NCI-H1694 (cell line): ENCODE measurements around the gene TSHZ1.

Experiments used
- DNase-seq: peaks from one replicate; lab custom pipeline; 2025; lab: John Stamatoyannopoulos, UW

Gene TSHZ1

DNA sequence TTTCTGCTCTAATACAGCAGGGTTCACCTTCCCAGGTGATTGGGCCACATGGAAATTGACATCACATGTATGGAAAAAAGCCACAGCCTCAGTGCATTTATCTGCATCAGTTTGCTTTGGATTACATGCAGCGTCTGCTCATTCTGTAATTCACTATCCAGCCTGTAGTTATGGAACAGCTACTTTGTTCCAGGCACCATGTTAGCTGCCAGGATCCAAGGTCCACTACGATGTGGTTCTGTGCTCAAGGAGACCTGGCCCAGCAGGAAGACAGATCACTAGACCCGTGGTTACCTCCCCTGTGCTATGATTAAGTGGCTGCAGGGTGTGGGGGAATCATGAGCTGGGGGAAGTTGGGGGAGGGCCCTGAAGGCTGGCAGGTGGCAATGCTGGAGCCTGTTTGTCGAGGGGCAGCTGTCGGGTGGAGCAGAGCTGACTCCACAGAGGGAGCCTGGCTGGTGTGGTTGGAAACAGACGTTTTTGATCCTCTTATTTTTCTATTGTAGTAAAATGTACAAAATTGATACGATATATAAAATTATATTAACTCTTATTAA, 58.6 kb downstream of the TSHZ1 start:
- DNase-seq = peak; percentile 46

DNA sequence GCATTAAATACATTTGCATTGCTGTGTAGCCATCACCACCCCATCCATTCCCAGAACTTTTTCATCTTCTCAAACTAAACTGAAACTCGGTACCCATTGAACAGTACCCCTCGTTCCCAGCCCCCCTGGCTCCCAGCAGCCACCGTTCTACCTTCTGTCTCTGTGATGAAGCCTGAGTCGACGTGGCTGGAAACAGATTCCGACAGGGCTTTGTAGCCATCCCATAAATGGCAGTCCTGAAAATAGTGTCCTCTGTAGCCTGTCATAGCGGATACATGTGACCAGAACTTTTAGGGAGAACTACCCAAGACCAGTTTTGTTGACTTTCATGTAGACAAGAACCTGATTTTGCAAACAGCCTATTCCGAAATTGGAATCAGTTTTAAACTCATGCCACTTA, 59.1 kb downstream of the TSHZ1 start:
- DNase-seq = peak; percentile 22

DNA sequence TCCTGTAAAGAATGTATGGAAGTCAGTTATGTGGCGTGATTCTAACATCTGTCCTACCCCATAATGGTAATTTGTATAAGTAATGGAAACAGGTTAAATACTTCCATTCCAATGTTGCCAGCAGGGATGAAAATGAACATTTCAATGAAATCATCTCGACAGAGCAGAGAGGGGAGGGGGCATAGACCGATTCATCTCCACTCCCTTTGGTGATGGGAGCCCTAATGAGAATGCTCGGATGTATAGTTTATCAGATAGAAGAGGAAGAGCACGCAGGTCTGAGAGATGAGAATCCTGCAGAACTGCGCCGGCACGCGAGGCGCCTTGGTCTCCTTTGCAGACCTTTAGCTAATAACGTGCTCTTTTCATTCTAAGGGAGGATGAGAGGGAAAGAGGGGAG, 61.4 kb downstream of the TSHZ1 start:
- DNase-seq = no peak

DNA sequence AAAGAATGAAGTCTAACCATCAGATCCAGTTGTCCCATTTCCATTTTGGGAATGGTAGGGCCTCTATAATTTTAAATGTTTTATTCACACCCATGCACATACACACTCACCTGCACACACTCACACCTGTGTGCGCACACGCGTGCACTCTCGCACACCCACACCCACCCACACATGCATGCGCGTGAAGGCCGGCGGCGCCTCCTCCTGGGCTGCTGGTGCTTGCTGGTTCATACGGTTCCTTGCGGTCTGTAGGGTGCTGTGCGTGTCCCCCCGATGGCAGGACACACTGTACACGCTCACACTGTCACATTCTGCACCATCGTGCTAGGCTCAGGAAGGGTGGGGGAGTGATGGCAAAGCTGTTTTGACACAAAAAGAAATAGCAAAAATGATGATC, 63.2 kb downstream of the TSHZ1 start:
- no peak for DNase-seq

DNA sequence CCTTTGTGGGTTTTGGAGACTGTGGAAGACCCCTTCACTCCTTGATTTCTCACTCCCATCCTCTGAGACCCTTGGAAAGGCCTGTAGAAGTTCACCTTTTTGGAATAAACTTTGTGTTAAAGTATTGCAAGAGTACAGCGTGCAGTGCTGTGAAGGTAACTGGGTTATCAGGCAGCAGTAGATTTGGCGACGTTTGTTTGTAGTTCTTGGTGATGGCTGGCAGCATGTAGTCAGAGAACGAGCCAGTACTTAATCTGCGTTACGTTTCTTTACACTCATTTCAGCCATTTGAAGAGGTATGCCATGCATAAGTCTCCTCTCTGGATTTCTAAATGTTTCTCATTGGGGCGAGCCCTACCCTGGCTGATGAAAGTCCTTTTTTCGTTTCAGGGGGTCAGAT, 64.6 kb downstream of the TSHZ1 start:
- no peak for DNase-seq

DNA sequence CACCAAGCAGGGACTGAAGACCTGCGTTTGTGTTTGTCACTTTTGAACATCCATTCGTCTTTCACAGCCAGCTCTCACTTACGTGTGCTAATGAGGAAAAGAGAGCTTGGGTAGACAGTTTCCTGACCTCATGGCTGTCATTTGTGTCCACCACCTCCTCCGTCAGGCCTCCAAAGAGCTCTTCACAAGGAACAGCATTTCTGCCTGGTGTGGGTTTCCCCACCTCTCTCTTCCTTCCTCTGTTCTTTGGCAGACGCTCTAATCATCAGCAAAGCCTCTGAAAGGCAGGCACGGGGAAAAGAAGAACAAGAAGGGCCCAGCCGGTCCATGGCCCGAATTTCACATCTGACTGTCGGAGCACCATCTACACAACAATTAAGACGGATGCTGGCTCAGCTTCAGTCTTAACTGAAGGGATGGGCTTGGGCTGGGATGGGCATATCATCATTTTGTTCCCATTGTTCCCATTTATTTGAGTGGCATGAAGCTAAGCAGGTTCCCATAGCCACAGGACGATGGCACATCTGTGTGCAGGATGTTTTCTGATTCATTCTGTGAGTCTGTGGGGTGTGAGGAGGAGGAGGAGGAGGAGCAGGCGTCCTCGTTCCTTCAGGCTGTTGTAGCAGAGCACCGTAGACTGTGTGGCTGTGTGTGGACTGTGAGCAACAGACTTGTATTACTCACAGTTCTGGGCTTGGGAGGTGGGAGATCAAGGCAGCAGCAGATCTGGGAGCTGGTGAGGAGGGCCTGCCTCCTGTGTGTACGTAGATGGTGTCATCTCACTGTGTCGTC, 66.4 kb downstream of the TSHZ1 start:
- no peak for DNase-seq

DNA sequence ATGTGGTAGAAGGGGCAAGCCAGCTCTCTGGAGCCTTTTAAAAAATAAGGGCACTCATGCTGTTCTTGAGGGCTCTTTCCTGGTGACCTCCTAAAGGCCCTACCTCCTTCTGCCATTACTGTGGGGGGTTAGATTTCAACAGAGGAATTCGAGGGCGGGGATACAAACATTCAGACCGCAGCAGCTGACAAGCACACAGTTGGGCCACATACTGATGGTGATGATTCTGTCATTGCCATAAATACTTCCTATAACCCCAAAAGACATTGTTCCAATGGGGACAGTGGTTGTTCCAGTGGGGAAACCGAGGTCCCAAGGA, 67.0 kb downstream of the TSHZ1 start:
- no peak for DNase-seq

DNA sequence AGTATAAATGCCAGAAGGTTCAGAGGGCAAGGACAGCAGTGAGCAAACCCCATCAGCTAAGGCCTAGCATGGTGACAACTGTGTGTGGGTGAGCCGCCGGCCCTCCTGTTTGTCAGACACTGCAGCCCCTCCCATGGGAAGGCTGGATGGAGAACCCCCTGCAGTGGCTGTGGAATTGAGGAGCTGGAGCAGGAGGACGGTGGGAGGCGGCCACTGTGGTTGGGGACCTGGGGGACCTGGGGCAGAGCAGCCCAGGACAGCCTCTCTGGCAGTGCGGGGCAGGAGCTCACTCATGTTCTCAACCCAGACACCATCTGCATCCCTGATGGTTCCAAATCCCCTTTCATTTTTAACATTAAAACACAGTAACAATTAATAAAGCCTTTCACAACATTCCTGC, 68.8 kb downstream of the TSHZ1 start:
- DNase-seq = no peak

DNA sequence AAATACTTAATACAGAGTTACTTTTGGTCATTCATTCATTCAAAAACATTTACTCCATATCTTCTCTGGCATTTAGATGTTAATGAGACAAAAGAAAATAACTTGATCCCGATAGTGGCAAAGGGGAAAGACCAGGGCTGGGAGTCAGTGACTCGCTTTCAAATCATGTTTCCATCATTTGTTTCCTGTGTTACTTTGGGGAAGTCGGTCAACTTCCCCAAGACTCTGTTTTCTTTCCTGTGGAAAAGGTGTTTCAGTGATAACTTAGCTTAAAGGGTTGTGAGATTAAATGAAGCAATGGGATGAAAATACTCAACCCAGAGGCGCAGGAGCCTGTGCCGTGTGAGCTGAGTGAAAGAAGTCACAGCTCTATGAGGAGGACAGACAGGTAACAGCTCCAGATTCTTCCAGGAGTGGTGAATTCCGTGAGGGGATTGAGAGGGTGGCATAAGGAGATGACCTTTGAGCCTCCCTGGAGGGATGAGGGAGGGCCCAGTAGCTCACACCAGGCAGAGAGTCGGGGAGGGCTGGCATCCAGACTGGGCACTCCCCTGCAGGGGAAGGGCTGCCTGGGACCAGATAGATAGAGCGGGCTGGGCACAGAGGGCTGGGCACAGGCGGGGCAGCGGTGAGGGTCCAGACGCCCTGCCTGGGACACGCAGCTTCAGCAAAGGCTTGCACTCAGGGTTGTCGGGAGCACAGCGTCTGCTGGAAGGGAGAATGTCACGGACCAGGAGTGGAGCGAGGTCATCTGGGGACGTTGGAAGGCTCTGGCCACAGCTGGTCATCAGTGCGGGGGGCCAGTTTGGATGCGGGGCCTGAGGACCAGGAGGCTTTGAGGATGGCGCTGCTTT, 70.1 kb downstream of the TSHZ1 start:
- no peak for DNase-seq

DNA sequence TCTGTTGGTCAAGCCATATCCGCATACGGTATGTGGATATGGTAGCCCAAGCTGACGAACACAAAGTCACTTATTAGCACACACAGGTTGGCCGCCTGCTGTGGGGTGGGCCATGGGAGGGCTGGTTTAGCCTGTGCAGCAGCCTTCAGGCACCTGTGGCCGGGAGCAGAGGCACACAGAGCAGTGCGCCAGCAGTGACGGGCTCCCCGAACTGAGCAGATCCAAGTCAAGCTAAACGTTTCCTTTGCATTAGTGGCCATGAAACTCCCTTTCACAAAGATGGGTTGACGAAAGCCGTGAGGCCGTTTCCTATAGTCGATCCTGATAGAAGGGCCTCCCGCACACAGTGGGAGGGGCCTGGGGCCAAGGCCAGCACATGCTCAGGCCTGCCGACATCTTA, 72.1 kb downstream of the TSHZ1 start:
- DNase-seq = no peak

DNA sequence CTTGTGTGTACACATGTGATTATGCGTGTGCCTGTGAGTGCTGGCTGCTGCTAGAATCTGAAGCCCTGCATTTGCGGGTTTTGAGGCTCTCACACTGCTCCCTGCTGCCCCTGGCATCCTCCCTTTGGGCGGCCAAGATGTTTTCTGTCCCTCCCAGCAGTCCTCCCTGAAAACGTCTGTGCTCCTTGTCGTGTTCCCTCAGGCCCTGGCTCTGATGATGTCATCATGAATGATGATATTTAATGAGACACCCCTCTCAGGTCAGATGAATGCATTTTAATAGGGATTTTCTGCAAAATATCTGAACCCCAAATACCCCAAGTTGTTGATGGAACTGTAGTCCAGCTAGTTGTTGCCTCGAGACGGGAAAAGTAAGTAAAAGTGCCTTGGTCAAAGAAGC, 73.1 kb downstream of the TSHZ1 start:
- no peak for DNase-seq

DNA sequence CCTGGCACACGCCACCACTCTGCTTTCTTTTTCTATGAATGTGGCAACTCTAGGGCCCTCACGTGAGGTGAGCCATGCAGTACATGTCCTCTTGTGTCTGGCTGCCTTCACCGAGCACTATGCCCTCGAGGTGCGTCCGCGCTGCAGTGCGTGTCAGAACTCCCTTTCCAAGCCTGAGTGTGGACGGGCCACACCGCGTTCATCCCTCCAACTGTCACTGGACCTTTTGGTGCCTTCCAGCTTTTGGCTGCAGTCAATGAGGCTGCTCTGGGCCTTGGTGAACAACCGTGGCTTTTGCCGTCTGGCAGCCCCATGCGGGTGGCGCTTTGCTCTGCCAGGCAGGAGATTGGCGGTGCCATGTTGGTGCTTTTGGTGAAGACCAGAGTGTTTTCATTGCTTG, 74.0 kb downstream of the TSHZ1 start:
- DNase-seq = no peak

DNA sequence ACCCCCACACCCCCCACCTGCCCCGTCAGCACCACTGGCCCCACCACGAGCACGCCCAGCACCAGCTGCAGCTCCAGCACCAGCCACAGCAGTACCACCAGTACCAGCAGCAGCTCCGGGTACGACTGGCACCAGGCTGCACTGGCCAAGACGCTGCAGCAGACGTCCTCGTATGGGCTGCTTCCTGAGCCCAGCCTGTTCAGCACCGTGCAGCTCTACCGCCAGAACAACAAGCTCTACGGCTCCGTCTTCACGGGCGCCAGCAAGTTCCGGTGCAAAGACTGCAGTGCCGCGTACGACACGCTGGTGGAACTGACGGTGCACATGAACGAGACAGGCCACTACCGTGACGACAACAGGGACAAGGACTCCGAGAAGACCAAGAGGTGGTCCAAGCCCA, 75.3 kb downstream of the TSHZ1 start:
- DNase-seq = no peak

DNA sequence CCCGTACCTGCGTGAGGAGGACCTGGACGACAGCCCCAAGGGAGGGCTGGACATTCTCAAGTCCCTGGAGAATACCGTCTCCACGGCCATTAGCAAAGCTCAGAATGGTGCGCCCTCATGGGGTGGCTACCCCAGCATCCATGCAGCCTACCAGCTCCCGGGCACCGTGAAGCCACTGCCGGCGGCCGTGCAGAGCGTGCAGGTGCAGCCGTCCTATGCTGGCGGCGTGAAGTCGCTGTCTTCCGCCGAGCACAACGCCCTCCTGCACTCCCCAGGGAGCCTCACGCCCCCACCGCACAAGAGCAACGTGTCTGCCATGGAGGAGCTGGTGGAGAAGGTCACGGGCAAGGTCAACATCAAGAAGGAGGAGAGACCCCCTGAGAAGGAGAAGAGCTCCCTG, 76.4 kb downstream of the TSHZ1 start:
- DNase-seq = no peak

DNA sequence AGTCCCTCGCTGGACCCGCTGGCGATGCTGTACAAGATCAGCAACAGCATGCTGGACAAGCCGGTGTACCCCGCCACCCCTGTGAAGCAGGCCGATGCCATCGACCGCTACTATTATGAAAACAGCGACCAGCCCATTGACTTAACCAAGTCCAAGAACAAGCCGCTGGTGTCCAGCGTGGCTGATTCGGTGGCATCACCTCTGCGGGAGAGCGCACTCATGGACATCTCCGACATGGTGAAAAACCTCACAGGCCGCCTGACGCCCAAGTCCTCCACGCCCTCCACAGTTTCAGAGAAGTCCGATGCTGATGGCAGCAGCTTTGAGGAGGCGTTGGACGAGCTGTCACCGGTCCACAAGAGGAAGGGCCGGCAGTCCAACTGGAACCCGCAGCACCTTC, 77.1 kb downstream of the TSHZ1 start:
- no peak for DNase-seq

DNA sequence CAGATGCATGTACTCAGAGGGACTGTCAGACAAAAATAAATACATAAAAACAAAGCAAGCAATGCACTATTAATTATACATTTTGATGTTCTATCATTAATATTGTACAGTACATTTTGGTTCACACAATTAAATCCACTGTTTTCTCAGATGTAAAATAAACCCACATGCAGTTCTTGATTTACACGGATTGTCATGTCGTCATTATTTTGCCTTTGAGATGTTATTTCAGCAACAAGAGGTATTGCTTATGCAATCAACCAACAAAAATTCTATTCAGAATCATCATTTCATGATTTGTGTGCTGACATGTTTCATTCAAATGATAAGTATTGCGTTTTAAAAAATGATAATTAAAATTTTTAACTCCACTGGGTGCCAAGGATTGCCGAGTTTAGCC, 79.2 kb downstream of the TSHZ1 start:
- DNase-seq = no peak

DNA sequence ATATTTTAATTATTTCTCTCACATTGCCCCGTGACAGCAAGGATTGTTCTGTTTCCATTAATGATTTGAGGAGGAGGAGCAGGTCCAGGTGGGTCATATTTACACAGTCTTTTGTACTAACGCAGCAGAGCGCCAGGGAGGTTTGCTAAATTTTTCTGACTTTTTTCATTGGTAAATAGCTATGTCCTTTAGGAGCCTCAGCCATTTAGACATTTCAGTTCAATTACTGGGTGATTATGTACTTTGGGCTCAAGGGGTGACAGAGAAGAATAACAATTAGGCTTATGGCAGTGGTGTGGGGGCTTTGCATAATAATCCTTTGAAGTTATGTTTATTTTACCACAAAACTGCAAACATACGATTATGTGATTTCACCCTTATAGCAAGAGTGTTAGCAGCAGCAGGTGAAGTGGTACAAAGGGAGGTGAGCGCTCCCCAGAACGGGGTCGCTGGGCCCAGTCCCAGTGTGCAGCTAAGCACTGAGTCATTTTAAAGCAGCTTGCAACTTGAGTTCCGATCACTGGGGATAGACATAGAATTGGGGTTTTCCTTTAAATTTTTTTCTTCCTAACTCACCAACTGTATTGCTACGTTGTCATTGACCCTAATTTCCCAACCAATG, 80.3 kb downstream of the TSHZ1 start:
- no peak for DNase-seq

DNA sequence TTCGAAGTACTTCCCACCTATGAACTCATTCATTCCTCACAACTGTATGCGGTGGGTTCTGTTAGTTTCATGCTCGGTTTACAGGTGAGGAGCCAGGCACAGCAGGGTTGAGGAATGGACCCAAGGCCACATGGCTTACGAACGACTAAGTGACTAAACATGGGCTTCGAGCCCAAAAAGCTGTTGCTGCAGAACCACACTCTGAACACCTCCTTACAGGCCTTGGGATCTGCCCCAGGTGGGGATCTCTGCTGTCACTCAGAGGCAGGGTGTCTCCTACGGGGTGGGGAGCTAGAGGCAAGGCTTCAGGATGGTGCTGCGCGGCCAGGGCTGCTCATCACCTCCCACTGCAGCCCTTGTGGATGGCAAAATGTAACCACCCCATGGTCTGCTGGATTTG, 80.9 kb downstream of the TSHZ1 start:
- DNase-seq = no peak

DNA sequence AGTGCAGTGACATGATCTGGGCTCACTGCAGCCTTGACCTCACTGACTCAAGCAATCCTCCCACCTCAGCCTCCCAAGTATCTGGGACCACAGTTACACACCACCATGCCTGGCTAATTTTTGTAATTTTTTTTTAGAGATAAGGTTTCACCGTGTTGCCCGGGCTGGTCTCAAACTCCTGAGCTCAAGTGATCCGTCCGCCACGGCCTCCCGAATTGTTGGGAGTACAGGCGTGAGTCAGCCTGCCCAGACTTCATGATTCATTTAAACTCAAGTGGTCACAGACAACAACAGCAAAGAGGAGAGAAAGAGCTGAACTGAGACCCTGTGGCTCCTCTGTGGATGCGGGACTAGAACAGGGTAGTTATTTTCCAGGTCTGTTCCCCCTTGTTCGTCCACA, 83.0 kb downstream of the TSHZ1 start:
- no peak for DNase-seq

DNA sequence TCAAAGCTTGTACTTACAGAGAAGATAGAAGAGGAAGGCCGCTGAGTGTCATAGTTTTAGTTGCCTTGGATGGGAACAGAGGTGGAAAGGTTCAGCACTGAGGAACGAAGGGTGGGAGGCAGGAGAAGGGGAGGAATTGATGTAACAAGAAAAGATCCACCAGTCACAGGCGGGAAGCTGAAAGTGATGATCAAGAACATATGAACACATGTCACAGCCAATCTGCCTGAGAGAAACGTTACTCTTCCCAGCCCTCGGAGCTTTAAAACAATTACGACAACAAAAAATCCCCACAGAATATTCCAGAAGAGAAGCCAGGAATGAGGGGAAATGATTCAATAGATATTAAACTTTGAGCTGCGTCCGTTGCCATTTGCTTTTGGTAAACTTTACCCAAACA, 87.1 kb downstream of the TSHZ1 start:
- no peak for DNase-seq

DNA sequence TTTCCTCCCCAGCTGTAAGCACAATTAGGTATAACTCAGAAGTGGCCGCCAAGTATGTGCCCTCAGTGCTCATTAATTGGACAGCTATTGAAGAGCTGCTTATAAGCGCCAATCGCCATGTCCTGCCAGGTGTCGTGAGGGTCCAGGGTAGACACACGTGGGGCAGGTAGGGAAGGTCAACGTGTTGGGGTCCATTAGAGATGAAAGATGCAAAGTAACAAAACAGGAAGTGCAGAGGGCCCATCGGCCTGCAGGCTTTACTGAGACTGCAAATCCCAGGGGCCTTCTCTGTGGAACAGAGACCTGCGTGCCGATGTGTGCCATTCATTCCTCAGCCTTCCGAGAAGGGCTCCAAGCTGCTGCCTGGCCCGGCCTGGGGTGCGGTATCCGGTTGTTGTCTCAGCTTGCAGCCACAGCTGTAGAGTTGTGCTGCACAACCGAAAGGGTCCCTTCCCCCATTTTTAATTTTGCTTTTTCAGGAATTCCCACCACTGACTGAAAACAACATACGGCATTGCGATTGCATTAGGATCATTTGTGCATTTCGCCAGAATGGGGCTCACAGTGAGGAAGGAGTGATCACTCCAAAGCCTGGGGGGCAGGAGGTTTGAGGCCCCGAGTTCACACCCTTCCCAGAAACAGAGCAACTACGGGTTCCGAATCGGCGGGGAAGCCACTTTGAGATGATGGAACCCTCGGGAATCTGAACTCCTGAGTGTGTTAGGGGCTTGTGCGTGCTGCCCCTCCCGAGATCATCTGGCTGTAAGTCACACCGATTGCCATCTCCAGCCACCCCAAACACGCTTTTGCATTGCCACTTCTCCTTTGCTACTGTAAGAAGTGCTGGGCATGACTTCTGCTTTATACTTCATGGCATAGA, 94.3 kb downstream of the TSHZ1 start:
- peak; percentile 23 for DNase-seq

DNA sequence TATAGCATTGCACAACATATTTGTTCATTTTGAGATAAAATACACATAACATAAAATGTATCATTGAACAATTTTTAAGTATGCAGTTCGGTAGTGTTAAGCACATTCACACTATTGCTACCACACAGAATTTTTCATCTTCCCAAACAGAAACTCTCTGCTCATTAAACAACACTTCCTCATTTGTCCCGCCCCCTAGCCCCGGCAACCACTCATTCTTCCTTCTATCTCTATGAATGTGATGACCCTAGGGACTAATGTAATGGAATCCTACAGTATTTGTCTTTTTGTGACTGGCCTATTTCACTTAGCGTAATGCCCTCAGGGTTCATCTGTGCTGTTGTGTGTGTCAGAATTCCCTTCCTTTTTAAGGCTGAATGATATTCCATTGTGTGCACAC, 95.4 kb downstream of the TSHZ1 start:
- DNase-seq = no peak
